Ishikawa (cell line): ENCODE data around the gene TSPOAP1.

ENCODE experiments used
- CEBPB ChIP-seq: IDR thresholded peaks from 2 replicates; pipeline ENCODE4 v1.6.1; 2012
- CREB1 ChIP-seq: IDR thresholded peaks from 2 replicates; pipeline ENCODE4 v1.6.1; 2012; ENCODE audit warnings: low read depth
- EGR1 ChIP-seq: IDR thresholded peaks from 2 replicates; pipeline ENCODE4 v1.6.1; 2012
- EP300 ChIP-seq: IDR thresholded peaks from 2 replicates; pipeline ENCODE4 v1.6.1; 2012; ENCODE audit warnings: borderline replicate concordance
- FOXM1 ChIP-seq: IDR thresholded peaks from 2 replicates; pipeline ENCODE4 v1.6.1; 2012; ENCODE audit warnings: low read depth, borderline replicate concordance
- MAX ChIP-seq: IDR thresholded peaks from 2 replicates; pipeline ENCODE4 v1.6.1; 2012
- NFIC ChIP-seq: IDR thresholded peaks from 2 replicates; pipeline ENCODE4 v1.6.1; 2012
- RAD21 ChIP-seq: IDR thresholded peaks from 2 replicates; pipeline ENCODE4 v1.6.1; 2012; ENCODE audit warnings: low read depth
- TAF1 ChIP-seq: IDR thresholded peaks from 2 replicates; pipeline ENCODE4 v1.6.1; 2012; ENCODE audit warnings: low read depth, mild to moderate bottlenecking
- TCF12 ChIP-seq: IDR thresholded peaks from 2 replicates; pipeline ENCODE4 v1.6.1; 2012; ENCODE audit warnings: low read depth
- TEAD4 ChIP-seq: IDR thresholded peaks from 2 replicates; pipeline ENCODE4 v1.6.1; 2012
- YY1 ChIP-seq: IDR thresholded peaks from 2 replicates; pipeline ENCODE4 v1.6.1; 2012; ENCODE audit warnings: low read depth
- ZBTB7A ChIP-seq: IDR thresholded peaks from 2 replicates; pipeline ENCODE4 v1.6.1; 2012; ENCODE audit warnings: low read depth
- TF ChIP-seq, protein P1 (sequence below): IDR thresholded peaks from 2 replicates; pipeline ENCODE4 v1.6.1; 2012
- TF ChIP-seq, protein P2 (sequence below): IDR thresholded peaks from 2 replicates; pipeline ENCODE4 v1.6.1; 2012; ENCODE audit warnings: low read depth, mild to moderate bottlenecking

The TSPOAP1 gene

GRCh38 chr17:58282442-58282841 is 46.2 kb downstream of the TSPOAP1 start:
- TF ChIP-seq EGR1 (no peak), NFIC (no peak), TEAD4 (no peak), TAF1 (no peak)

DNA sequence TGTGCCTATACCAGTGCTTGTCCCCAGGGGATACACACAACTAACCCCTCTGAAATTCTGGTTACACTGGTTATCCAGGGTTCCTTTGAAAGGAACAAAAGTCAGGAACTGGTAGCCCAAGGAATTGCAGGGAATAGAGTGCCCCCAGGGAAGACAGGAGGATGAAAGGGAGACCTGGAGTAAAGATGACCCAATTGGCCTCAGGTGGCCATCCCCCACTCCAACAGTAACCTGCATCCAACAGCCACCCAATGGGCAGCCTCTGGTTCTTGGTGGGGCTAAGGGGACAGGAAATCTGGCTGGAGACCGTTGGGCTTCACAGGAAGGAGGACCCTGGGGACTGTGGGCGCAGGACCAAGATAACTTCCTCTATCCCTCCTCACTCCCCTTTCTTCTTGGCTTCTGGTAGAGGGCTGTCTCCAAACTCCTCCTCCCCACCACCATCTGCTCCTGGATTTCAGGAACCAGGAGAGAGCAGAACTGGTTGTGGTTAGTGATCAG is 47.0 kb downstream of the TSPOAP1 start:
- TF ChIP-seq ZBTB7A (no peak), MAX (no peak), RAD21 (no peak), EGR1 (no peak), TCF12 (no peak), CREB1 (no peak), TAF1 (no peak), EP300 (no peak), FOXM1 (no peak), TEAD4 (no peak), CEBPB (no peak)
- TF ChIP-seq, protein P1, sequence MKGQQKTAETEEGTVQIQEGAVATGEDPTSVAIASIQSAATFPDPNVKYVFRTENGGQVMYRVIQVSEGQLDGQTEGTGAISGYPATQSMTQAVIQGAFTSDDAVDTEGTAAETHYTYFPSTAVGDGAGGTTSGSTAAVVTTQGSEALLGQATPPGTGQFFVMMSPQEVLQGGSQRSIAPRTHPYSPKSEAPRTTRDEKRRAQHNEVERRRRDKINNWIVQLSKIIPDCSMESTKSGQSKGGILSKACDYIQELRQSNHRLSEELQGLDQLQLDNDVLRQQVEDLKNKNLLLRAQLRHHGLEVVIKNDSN, result no peak
- TF ChIP-seq, protein P2, sequence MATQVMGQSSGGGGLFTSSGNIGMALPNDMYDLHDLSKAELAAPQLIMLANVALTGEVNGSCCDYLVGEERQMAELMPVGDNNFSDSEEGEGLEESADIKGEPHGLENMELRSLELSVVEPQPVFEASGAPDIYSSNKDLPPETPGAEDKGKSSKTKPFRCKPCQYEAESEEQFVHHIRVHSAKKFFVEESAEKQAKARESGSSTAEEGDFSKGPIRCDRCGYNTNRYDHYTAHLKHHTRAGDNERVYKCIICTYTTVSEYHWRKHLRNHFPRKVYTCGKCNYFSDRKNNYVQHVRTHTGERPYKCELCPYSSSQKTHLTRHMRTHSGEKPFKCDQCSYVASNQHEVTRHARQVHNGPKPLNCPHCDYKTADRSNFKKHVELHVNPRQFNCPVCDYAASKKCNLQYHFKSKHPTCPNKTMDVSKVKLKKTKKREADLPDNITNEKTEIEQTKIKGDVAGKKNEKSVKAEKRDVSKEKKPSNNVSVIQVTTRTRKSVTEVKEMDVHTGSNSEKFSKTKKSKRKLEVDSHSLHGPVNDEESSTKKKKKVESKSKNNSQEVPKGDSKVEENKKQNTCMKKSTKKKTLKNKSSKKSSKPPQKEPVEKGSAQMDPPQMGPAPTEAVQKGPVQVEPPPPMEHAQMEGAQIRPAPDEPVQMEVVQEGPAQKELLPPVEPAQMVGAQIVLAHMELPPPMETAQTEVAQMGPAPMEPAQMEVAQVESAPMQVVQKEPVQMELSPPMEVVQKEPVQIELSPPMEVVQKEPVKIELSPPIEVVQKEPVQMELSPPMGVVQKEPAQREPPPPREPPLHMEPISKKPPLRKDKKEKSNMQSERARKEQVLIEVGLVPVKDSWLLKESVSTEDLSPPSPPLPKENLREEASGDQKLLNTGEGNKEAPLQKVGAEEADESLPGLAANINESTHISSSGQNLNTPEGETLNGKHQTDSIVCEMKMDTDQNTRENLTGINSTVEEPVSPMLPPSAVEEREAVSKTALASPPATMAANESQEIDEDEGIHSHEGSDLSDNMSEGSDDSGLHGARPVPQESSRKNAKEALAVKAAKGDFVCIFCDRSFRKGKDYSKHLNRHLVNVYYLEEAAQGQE, result no peak

GRCh38 chr17:58280480-58281217 is 47.9 kb downstream of the TSPOAP1 start, which contains the start of gene MPO:
TSS of gene MPO (minus strand) at chr17:58280935. CDS start at chr17:58280758, 177 bp downstream.
- TF ChIP-seq TEAD4 (no peak), TAF1 (no peak), TCF12 (no peak), MAX (no peak), CREB1 (no peak), EP300 (no peak), NFIC (no peak)
- TF ChIP-seq, protein P2, result no peak

GRCh38 chr17:58279736-58280479 is 48.7 kb downstream of the TSPOAP1 start:
- no peak for TF ChIP-seq NFIC
- TF ChIP-seq CREB1, result no peak
- no peak for TF ChIP-seq TCF12
- TF ChIP-seq, protein P1, result no peak
- no peak for TF ChIP-seq ZBTB7A
- TF ChIP-seq EP300, result no peak
- no peak for TF ChIP-seq EGR1

DNA sequence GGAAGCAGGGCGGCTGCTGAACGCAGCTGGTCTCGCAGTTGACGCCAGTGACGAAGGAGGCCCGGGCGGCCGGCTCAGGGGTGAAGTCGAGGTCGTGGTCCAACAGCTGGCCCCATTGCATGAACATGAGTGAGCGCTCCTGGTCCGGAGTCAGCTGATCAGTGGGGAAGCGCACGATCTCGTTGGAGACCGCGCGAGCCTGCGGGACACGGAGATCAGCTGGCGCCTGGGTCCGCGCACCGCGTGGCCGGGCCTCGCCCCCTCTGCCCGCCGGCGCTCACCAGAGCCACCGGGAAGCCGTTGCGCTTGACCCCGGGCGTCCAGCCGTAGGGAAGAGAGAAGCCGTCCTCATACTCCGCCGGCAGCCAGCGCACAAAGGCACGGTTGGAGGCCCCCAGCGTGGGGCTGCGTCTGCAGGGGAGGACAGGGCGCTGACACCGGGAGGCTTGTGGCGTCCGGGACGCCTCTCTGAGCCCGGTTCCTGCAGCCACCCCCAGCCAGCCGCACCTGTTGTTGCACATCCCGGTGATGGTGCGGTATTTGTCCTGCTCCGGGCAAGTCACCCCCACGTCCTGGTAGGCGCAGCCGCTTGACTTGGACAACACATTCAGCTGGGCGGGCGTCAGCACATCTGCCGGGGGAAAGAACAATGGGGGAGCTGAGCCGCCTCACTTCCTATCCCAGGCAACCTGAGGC is 49.4 kb downstream of the TSPOAP1 start:
- no peak for TF ChIP-seq FOXM1
- TF ChIP-seq, protein P2, result no peak
- TF ChIP-seq TAF1, result no peak
- no peak for TF ChIP-seq YY1
- TF ChIP-seq NFIC, result no peak
